GM12878 (cell line): ENCODE measurements around the gene MPC2. TPM values are rescaled to one million over a fixed set of nuclear protein-coding genes. Genes with fewer than 3 reads are reported as not detected.

Experiments
- ATAC-seq: fragments of 200-7000 bp; cut with Tn5 transposase; 3 replicates; pipeline ENCODE4 v1.9.1; 2020; ENCODE audit warnings: mild to moderate bottlenecking, moderate library complexity
- BruUV-seq: library from RNA; stranded (reverse); fragments of 400-500 nt; replicated peaks from 2 replicates; lab custom pipeline; 2021; lab: Mats Ljungman, UMichigan
- CTCF ChIA-PET: fragments of 300-600 bp; sonication (Branson Sonifier 250); formaldehyde crosslinking; extraction: SDS; loops from one replicate; lab custom pipeline; 2021; ENCODE audit warnings: inconsistent platforms; lab: Yijun Ruan, JAX
- POLR2A ChIA-PET: fragments of 350-600 bp; formaldehyde crosslinking; extraction: SDS; loops from one replicate; lab custom pipeline; 2021; ENCODE audit warnings: inconsistent platforms; lab: Charles Lee
- RAD21 ChIA-PET: fragments of 300-600 bp; sonication (Branson Sonifier 250); formaldehyde crosslinking; loops from one replicate; lab custom pipeline; 2023; ENCODE audit warnings: antibody characterized with exemption; ENCODE audit not compliant: unreplicated experiment; lab: Charles Lee
- SMC1A ChIA-PET: fragments of 300-600 bp; sonication (Branson Sonifier 250); formaldehyde crosslinking; loops from one replicate; lab custom pipeline; 2023; ENCODE audit not compliant: unreplicated experiment, uncharacterized antibody; lab: Charles Lee
- DNase-seq: peaks from one replicate; pipeline ENCODE4 v3.0.0-alpha.2; 2011; ENCODE audit warnings: low read depth, low spot score
- FAIRE-seq: peaks from 3 replicates; lab custom pipeline; 2011; peaks lifted over from hg19 to GRCh38; lab: Jason Lieb, UNC
- H2AFZ ChIP-seq: 2 replicates; pipeline ENCODE4 v1.6.0; 2011; ENCODE audit warnings: low read depth, low read length, control low read depth; ENCODE audit not compliant: control insufficient read depth
- H3K27ac ChIP-seq: 2 replicates; pipeline ENCODE4 v1.5.1; 2011; ENCODE audit warnings: control low read depth; ENCODE audit not compliant: control insufficient read depth, insufficient read depth
- H3K27me3 ChIP-seq, 2 experiments: replicated peaks in 1 of 2; 2 replicates each; pipeline versions ENCODE4 v1.6.0 to v1.6.1; 2011; ENCODE audit warnings: low read length in 1 of 2; ENCODE audit not compliant: control insufficient read depth in 2 of 2, insufficient read depth in 2 of 2
- H3K36me3 ChIP-seq, 2 experiments: 2 replicates each; pipeline ENCODE4 v1.5.1; 2011; ENCODE audit warnings: low read length in 1 of 2; ENCODE audit not compliant: control insufficient read depth in 2 of 2, insufficient read depth in 2 of 2
- H3K4me1 ChIP-seq: 2 replicates; pipeline ENCODE4 v1.6.1; 2011; ENCODE audit warnings: mild to moderate bottlenecking, low read length, moderate library complexity, mixed read lengths; ENCODE audit not compliant: control insufficient read depth, insufficient read depth
- H3K4me2 ChIP-seq: 2 replicates; pipeline ENCODE4 v1.6.0; 2011; ENCODE audit warnings: control low read depth; ENCODE audit not compliant: control insufficient read depth, insufficient read depth
- H3K4me3 ChIP-seq: fragments of 200-600 bp; sonication (generic); 2 replicates; pipeline ENCODE4 v1.5.1; 2016
- H3K79me2 ChIP-seq: 2 replicates; pipeline ENCODE4 v1.6.0; 2011; ENCODE audit warnings: low read length; ENCODE audit not compliant: control insufficient read depth, insufficient read depth
- H3K9ac ChIP-seq: 2 replicates; pipeline ENCODE4 v1.8.0; 2011; ENCODE audit warnings: low read length, control low read depth, mixed read lengths; ENCODE audit not compliant: control insufficient read depth, insufficient read depth
- H3K9me3 ChIP-seq: replicated peaks from 3 replicates; pipeline ENCODE4 v1.5.1; 2011; ENCODE audit warnings: mild to moderate bottlenecking, low read length; ENCODE audit not compliant: control insufficient read depth, insufficient read depth
- H4K20me1 ChIP-seq: 2 replicates; pipeline ENCODE4 v1.6.0; 2011; ENCODE audit not compliant: control insufficient read depth, insufficient read depth
- BCL11A ChIP-seq: IDR thresholded peaks from 2 replicates; pipeline ENCODE4 v1.6.1; 2011; ENCODE audit warnings: low read depth, low read length
- BCLAF1 ChIP-seq: fragments of 450-650 bp; IDR thresholded peaks from 2 replicates; pipeline ENCODE4 v1.6.1; 2017; ENCODE audit warnings: antibody characterized with exemption, mild to moderate bottlenecking, moderate library complexity
- BHLHE40 ChIP-seq, 2 experiments: fragments of 450-650 bp in 1 of 2; IDR thresholded peaks; 2 replicates each; pipeline ENCODE4 v1.6.1; 2011 to 2017; ENCODE audit warnings: low read depth in 2 of 2, borderline replicate concordance in 1 of 2, improper control_type of control experiment in 1 of 2, low read length in 1 of 2, mild to moderate bottlenecking in 1 of 2
- CREM ChIP-seq: IDR thresholded peaks from 2 replicates; pipeline ENCODE4 v1.6.1; 2014; ENCODE audit warnings: antibody characterized with exemption, low read depth
- HCFC1 ChIP-seq: fragments of 150-350 bp; IDR thresholded peaks from 2 replicates; pipeline ENCODE4 v1.6.1; 2014; ENCODE audit warnings: low read length
- HDAC2 ChIP-seq: fragments of 200-600 bp; sonication (generic); IDR thresholded peaks from 2 replicates; pipeline ENCODE4 v1.6.1; 2017
- HDGF ChIP-seq: fragments of 450-650 bp; IDR thresholded peaks from 2 replicates; pipeline ENCODE4 v1.6.1; 2016; ENCODE audit warnings: antibody characterized with exemption
- NR2C1 ChIP-seq: fragments of 450-650 bp; IDR thresholded peaks from 2 replicates; pipeline ENCODE4 v1.6.1; 2017; ENCODE audit warnings: antibody characterized with exemption, mild to moderate bottlenecking, moderate library complexity
- PAX5 ChIP-seq: IDR thresholded peaks from 2 replicates; pipeline ENCODE4 v1.6.1; 2011; ENCODE audit warnings: low read depth, low read length, borderline replicate concordance
- RFX5 ChIP-seq: IDR thresholded peaks from 2 replicates; pipeline ENCODE4 v1.6.1; 2011; ENCODE audit warnings: low read depth, low read length, improper control_type of control experiment
- SMC3 ChIP-seq: IDR thresholded peaks from 2 replicates; pipeline ENCODE4 v1.6.1; 2011; ENCODE audit warnings: low read length, improper control_type of control experiment, borderline replicate concordance
- WGBS: methylation state at CpG from one replicate; pipeline ENCODE4 v1.1.6; 2016; ENCODE audit warnings: low lambda C conversion rate; ENCODE audit not compliant: insufficient replicate concordance, insufficient coverage; ENCODE audit errors: missing lambda C conversion rate; 5-methylcytosine and 5-hydroxymethylcytosine counted together
- in situ Hi-C: fragments of 300-500 bp; cut with MboI; formaldehyde crosslinking; loops from 9 replicates; pipeline ENCODE4 v1.14.3; 2018; ENCODE audit warnings: mixed read lengths
- intact Hi-C: fragments of 100-400 bp; cut with micrococcal nuclease; formaldehyde crosslinking; loops from one replicate; pipeline ENCODE4 v1.14.2; 2022; ENCODE audit not compliant: unreplicated experiment
- polyA plus RNA-seq, 11 experiments: library from polyadenylated mRNA; depleted of rRNA in 4 of 11; unstranded in 6 of 11; stranded (reverse) in 5 of 11; fragments of >200 nt; fragmentation: Nextera tagmentation in 4 of 11; fragmentation: Illumina TruSeq in 1 of 11; extraction: Ambion mirVana in 4 of 11; extraction: Trizol in 1 of 11; gene quantifications; 1 replicate in 1 of 11; 2 replicates in 10 of 11; pipeline versions ENCODE4 v1.2.1 to v1.2.3, GENCODE V29; 2011 to 2016; ENCODE audit warnings: inconsistent platforms in 2 of 11, missing spikeins in 2 of 11, low read depth in 1 of 11
- total RNA-seq, 4 experiments: library from RNA; depleted of rRNA in 3 of 4; stranded (reverse); fragments of >200 nt in 3 of 4; fragmentation: Illumina TruSeq in 1 of 4; extraction: Trizol in 1 of 4; gene quantifications; 2 replicates each; pipeline versions ENCODE4 v1.2.1 to v1.2.3, GENCODE V29; 2013 to 2021

Gene MPC2
- total and polyA plus RNA-seq, 10 of the 15 experiments (the other 5 are each of a cell fraction or from before 2014, with no cell fraction given): 22.5 to 164 (median 63.3) TPM

GRCh38 chr1:167938080-167938636 is 1.3 kb upstream of the MPC2 start:
- in situ Hi-C loops: loop anchor here (5.0 kb wide), 1 partner anchor 221 kb away; no protein-coding TSS in a partner anchor
- ATAC-seq (no peak), FAIRE-seq (no peak), DNase-seq (no peak)
- no TSS peak for BruUV-seq
- no peaks in the 10 kb centered on the region for H3K4me1 ChIP-seq
- no peaks in the 10 kb centered on the region; a peak in 1 of 4 replicates for H3K36me3 ChIP-seq
- H3K27me3 ChIP-seq: no peaks in the 10 kb centered on the region
- peak overlapping the region; percentile 95 for H3K4me3 ChIP-seq
- TF ChIP-seq HCFC1: no peak
- no peak for TF ChIP-seq BCL11A
- TF ChIP-seq HDAC2: no peak
- no peak for TF ChIP-seq SMC3
- no peak for TF ChIP-seq BHLHE40 (IDR thresholded peaks at IDR 0.05; ENCODE audit: borderline replicate concordance in 1 of 2, low read depth in 2 of 2, low read length in 1 of 2)
- no peak for TF ChIP-seq CREM
- no peak for TF ChIP-seq PAX5
- TF ChIP-seq RFX5: no peak
- no peak for TF ChIP-seq HDGF
- TF ChIP-seq NR2C1: no peak
- no peak for TF ChIP-seq BCLAF1
- RAD21 ChIA-PET: interaction anchor here (1.4 to 1.6 kb wide), 3 partner anchors 20 to 288 kb away, joined by 3 to 4 read pairs (median 3); partner anchors contain the start of gene SFT2D2
- CTCF ChIA-PET: interaction anchor here (0.9 to 2.1 kb wide), 3 partner anchors 11 to 144 kb away, joined by 3 to 8 read pairs (median 3); no protein-coding TSS in a partner anchor
- 50% methylated on average over 5 of the region's 5 CpGs for WGBS
- peak overlapping the region; percentile 99 for H3K27ac ChIP-seq
- peak overlapping the region; percentile 96 for H3K9ac ChIP-seq
- peak overlapping the region; percentile 76 for H3K4me2 ChIP-seq
- peaks cover 85% of the 10 kb centered on the region for H3K79me2 ChIP-seq
- POLR2A ChIA-PET: interaction anchor here (0.7 to 1.3 kb wide), 4 partner anchors 11 to 224 kb away, joined by 3 to 5 read pairs (median 4); partner anchors contain the start of gene MPZL1
- SMC1A ChIA-PET: interaction anchor here (0.6 to 1.7 kb wide), 9 partner anchors 11 to 221 kb away, joined by 3 to 9 read pairs (median 3); no protein-coding TSS in a partner anchor
- intact Hi-C loops: loop anchor here (5.0 to 10.0 kb wide), 3 partner anchors 136 to 333 kb away; partner anchors contain the start of gene TIPRL
- no peak overlapping the region for H2AFZ ChIP-seq
- H3K9me3 ChIP-seq: no peaks in the 10 kb centered on the region
- no peaks in the 10 kb centered on the region for H4K20me1 ChIP-seq
